Naive B cell (primary cell): ENCODE results near the gene C1RL. TPM values are rescaled to one million over a fixed set of nuclear protein-coding genes. Genes with fewer than 3 reads are reported as not detected.

ENCODE experiments used
- ATAC-seq, 2 donors: fragments of 150-1000 bp; cut with Tn5 transposase; 2 replicates each; pipeline ENCODE4 v1.10.0; 2021; ENCODE audit warnings: low read depth in 2 of 2, mild to moderate bottlenecking in 2 of 2, moderate library complexity in 2 of 2
- DNase-seq: peaks from one replicate; pipeline ENCODE4 v3.0.0; 2022
- H3K27ac Mint-ChIP-seq, 6 donors: one replicate each; pipeline ENCODE4 v1.8.0; 2020 to 2022; ENCODE audit warnings: mild to moderate bottlenecking in 6 of 6, mixed read lengths in 6 of 6, moderate library complexity in 5 of 6, inconsistent platforms in 2 of 6
- H3K27me3 Mint-ChIP-seq, 3 donors: one replicate each; pipeline ENCODE4 v1.8.0; 2021 to 2022; ENCODE audit warnings: mixed read lengths in 3 of 3, mild to moderate bottlenecking in 1 of 3
- H3K36me3 Mint-ChIP-seq, 2 donors: one replicate each; pipeline ENCODE4 v1.8.0; 2020 to 2022; ENCODE audit warnings: mixed read lengths in 2 of 2, inconsistent platforms in 1 of 2, mild to moderate bottlenecking in 1 of 2
- H3K4me1 Mint-ChIP-seq, 3 donors: one replicate each; pipeline ENCODE4 v1.8.0; 2020 to 2022; ENCODE audit warnings: mixed read lengths in 3 of 3, inconsistent platforms in 1 of 3, mild to moderate bottlenecking in 1 of 3, moderate library complexity in 1 of 3
- H3K4me3 Mint-ChIP-seq, 8 donors: one replicate each; pipeline ENCODE4 v1.8.0; 2020 to 2022; ENCODE audit warnings: mild to moderate bottlenecking in 8 of 8, mixed read lengths in 8 of 8, moderate library complexity in 8 of 8, inconsistent platforms in 2 of 8
- H3K9me3 Mint-ChIP-seq, 7 donors: one replicate each; pipeline ENCODE4 v1.8.0; 2020 to 2022; ENCODE audit warnings: mixed read lengths in 7 of 7, mild to moderate bottlenecking in 5 of 7, inconsistent platforms in 2 of 7, moderate library complexity in 1 of 7
- polyA plus RNA-seq, 6 donors: library from polyadenylated mRNA; unstranded; fragments of 300-500 nt; fragmentation: Illumina TruSeq; gene quantifications; one replicate each; pipeline ENCODE4 v1.2.3, GENCODE V29; 2021; ENCODE audit warnings: low read depth in 6 of 6

The C1RL gene
- polyA plus RNA-seq, 6 donors from 2014 or later: 2.4 to 9.6 (median 3.5) TPM

GRCh38 chr12:7103837-7104584 is 5.0 kb downstream of the C1RL start:
- Mint-ChIP-seq H3K36me3 (peaks cover 13 to 22% of the 10 kb centered on the region in 2 donors), H3K27ac (no peak overlapping the region), H3K27me3 (no peaks in the 10 kb centered on the region), H3K9me3 (peaks cover 3 to 15% (median 7%) of the 10 kb centered on the region in 7 donors), H3K4me1 (peaks cover 12 to 22% (median 20%) of the 10 kb centered on the region in 3 donors), H3K4me3 (no peak overlapping the region)
- DNase-seq (no peak), ATAC-seq (no peak)

DNA sequence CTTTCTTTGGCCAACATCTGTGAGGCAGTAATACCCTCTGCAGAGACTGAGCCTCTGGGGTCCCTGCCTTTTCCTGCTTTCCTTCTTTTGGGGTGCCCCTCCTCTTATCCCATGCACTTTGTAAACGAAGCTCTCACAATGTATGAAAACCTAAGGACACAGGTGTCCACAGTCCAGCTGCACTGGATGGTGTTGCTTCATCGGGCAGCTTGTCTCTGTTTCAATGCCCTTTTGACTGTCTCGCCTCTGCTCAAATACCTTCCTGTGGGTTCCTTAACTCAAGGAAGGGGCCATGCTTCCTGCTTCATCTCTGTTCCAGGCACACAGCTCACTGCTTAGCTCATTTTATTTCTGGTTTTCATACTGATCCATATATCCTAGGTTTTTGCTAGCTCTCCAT is 6.4 kb downstream of the C1RL start:
- no peak overlapping the region for H3K27ac Mint-ChIP-seq
- H3K4me3 Mint-ChIP-seq: no peak overlapping the region
- H3K27me3 Mint-ChIP-seq: no peaks in the 10 kb centered on the region
- ATAC-seq (no peak), DNase-seq (no peak)
- H3K9me3 Mint-ChIP-seq: peaks cover 3 to 15% (median 7%) of the 10 kb centered on the region in 7 donors
- H3K4me1 Mint-ChIP-seq: peaks cover 2 to 10% (median 8%) of the 10 kb centered on the region in 3 donors
- peaks cover 13 to 22% of the 10 kb centered on the region in 2 donors for H3K36me3 Mint-ChIP-seq

- no peak overlapping the region for H3K4me3 Mint-ChIP-seq
- peaks cover 3 to 14% (median 7%) of the 10 kb centered on the region in 7 donors for H3K9me3 Mint-ChIP-seq
- DNase-seq (no peak), ATAC-seq (no peak)
- H3K4me1 Mint-ChIP-seq: peaks cover 2 to 10% (median 8%) of the 10 kb centered on the region in 3 donors
- H3K36me3 Mint-ChIP-seq: peaks cover 13 to 22% of the 10 kb centered on the region in 2 donors
- no peaks in the 10 kb centered on the region for H3K27me3 Mint-ChIP-seq
- no peak overlapping the region for H3K27ac Mint-ChIP-seq
Measured at GRCh38 chr12:7101694-7102131, 7.3 kb downstream of the C1RL start.

DNA sequence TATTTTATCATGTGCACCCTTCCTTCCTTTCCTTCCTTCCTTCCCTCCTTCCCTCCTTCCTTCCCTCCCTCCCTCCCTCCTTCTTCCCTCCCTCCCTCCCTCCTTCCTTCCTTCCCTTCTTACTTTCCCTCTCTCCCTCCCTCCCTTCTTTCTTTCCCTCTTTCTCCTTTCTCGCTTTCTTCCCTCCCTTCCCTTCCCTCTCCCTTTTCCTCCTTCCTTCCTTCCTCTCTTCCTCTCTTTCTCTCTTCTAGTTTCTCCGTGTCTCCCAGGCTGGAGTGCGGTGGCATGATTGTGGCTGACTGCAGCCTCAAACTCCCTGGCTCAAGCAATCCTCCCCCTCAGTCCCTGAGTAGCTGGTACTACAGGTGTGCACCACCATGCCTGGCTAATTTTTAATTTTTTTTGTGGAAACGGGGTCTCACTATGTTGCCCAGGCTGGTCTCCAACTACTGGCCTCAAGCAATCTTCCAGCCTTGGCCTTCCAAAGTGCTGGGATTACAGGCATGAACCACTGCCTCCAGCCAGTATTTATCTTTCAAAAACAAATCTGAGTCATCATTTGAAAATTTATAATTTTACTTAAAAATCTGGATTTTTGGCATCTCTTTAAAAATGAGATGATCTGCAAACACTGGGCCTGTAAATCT is 7.8 kb downstream of the C1RL start:
- DNase-seq (no peak), ATAC-seq (no peak)
- H3K27me3 Mint-ChIP-seq: no peaks in the 10 kb centered on the region
- H3K4me3 Mint-ChIP-seq: no peak overlapping the region
- peaks cover 0 to 8% (median 3%) of the 10 kb centered on the region in 7 donors for H3K9me3 Mint-ChIP-seq
- H3K36me3 Mint-ChIP-seq: peaks cover 13 to 17% of the 10 kb centered on the region in 2 donors
- peak overlapping the region in 1 of 6 donors; percentile 50 for H3K27ac Mint-ChIP-seq
- peaks cover 2 to 8% (median 8%) of the 10 kb centered on the region in 3 donors for H3K4me1 Mint-ChIP-seq

DNA sequence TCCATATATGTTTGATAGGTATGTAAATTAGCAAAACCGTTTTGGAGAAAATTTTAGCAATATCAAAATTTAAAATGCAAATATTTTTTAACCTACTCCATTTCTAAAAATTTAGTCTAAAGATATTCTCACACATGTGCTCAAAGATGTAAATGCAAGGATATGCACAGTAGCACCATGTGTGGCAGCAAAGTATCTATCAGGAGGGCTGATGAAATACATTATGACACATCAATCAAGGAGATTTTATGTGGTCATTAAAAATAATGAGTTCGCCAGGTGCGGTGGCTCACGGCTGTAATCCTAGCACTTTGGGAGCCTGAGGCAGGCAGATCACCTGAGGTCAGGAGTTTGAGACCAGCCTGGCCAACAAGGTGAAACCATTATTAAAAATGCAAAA is 8.8 kb downstream of the C1RL start:
- no peak overlapping the region for H3K27ac Mint-ChIP-seq
- H3K27me3 Mint-ChIP-seq: no peaks in the 10 kb centered on the region
- H3K4me1 Mint-ChIP-seq: peaks cover 0 to 4% (median 2%) of the 10 kb centered on the region in 3 donors
- peaks cover 7 to 8% of the 10 kb centered on the region in 2 donors for H3K36me3 Mint-ChIP-seq
- ATAC-seq (no peak), DNase-seq (no peak)
- no peaks in the 10 kb centered on the region for H3K9me3 Mint-ChIP-seq
- H3K4me3 Mint-ChIP-seq: no peak overlapping the region

GRCh38 chr12:7099290-7099996 is 9.6 kb downstream of the C1RL start:
- Mint-ChIP-seq H3K27me3 (no peaks in the 10 kb centered on the region), H3K36me3 (peaks cover 7 to 8% of the 10 kb centered on the region in 2 donors), H3K27ac (peak overlapping the region in 1 of 6 donors; percentile 22), H3K9me3 (no peaks in the 10 kb centered on the region), H3K4me3 (no peak overlapping the region), H3K4me1 (peaks cover 0 to 4% (median 2%) of the 10 kb centered on the region in 3 donors)
- ATAC-seq (no peak), DNase-seq (no peak)

- Mint-ChIP-seq H3K4me1 (peaks cover 5 to 10% (median 6%) of the 10 kb centered on the region in 3 donors), H3K27me3 (no peaks in the 10 kb centered on the region), H3K4me3 (no peak overlapping the region), H3K36me3 (no peaks in the 10 kb centered on the region), H3K27ac (no peak overlapping the region), H3K9me3 (no peaks in the 10 kb centered on the region)
- ATAC-seq (no peak), DNase-seq (no peak)
Measured at GRCh38 chr12:7096979-7097378, 12.0 kb downstream of the C1RL start.

DNA sequence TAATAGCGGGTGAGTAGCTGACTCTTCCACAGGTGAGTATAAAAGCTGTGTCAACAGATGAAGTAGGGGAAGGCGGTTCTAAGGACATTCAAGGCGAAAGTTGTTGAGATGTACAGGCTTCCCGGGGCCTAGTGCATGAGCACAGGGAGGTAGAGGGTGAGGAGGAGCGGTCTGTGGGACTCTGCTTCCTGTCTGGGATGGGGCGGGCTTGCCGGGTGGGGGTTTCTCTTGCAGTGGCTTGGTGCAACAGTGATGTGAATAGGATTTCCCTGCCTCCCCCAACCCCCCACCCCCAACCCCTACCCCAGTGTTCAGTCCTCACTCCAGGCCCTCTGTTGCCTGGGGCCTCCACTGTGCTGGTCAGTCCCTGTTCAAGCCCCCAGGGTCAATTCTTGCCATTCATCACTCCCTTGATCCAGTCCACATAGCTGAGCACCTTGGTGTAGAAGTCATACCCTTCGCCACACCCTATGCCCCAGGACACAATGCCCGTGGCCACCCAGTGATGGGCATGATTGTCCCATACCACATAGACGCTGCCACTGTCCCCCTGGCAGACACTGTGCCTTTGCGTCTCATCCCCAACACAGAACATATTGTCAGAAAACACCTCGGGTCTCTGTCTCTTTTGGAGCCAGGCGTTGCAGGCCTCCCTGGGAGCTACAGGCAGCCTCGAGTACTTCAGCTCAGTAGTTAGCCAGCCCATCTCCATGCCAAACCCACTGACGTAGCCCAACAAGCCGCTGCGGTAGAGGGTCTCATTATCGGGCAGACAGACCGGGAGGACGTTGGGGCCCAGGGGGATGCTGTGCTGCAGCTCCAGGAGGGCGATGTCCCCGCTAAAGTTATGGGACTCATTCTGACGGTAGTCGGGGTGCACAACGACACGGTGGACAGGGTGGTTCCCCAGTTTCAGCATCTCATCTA is 12.7 kb downstream of the C1RL start:
- no peak for DNase-seq
- Mint-ChIP-seq H3K4me1 (peaks cover 6 to 12% (median 6%) of the 10 kb centered on the region in 3 donors), H3K9me3 (no peaks in the 10 kb centered on the region), H3K27me3 (no peaks in the 10 kb centered on the region), H3K36me3 (no peaks in the 10 kb centered on the region), H3K4me3 (no peak overlapping the region), H3K27ac (peak overlapping the region in 1 of 6 donors; percentile 75)
- no peak for ATAC-seq

DNA sequence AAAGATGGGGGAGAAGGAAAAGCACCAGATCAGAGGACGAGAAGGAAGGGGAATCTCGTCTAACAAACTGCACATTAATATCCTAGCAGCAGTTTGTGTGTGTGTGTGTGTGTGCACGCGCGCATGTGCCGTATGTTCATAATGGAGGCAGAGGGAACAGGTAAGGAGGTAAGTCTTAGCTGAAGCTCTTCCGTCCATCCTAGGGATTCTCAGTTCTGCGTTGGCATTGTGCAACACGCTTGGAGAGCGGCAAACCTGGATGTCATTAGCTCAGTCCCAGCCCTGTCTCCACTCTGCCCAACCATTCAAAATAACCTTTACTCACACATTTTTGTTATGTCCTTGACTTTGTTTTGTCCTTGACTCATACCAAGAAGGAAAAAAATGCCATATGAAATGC is 15.1 kb downstream of the C1RL start:
- H3K9me3 Mint-ChIP-seq: no peaks in the 10 kb centered on the region
- no peaks in the 10 kb centered on the region for H3K36me3 Mint-ChIP-seq
- H3K4me3 Mint-ChIP-seq: no peak overlapping the region
- peaks cover 0 to 11% (median 8%) of the 10 kb centered on the region in 3 donors for H3K27me3 Mint-ChIP-seq
- ATAC-seq: no peak
- no peak for DNase-seq
- peak overlapping the region in 1 of 6 donors; percentile 55 for H3K27ac Mint-ChIP-seq
- H3K4me1 Mint-ChIP-seq: peaks cover 6 to 13% (median 6%) of the 10 kb centered on the region in 3 donors

GRCh38 chr12:7093486-7093885 is 15.5 kb downstream of the C1RL start:
- Mint-ChIP-seq H3K36me3 (no peaks in the 10 kb centered on the region), H3K4me1 (peaks cover 6 to 13% (median 6%) of the 10 kb centered on the region in 3 donors), H3K4me3 (no peak overlapping the region), H3K27me3 (peaks cover 0 to 13% (median 8%) of the 10 kb centered on the region in 3 donors), H3K27ac (no peak overlapping the region), H3K9me3 (no peaks in the 10 kb centered on the region)
- no peak for DNase-seq
- no peak for ATAC-seq

- peak overlapping the region in 1 of 8 donors; percentile 77 for H3K4me3 Mint-ChIP-seq
- no peaks in the 10 kb centered on the region for H3K36me3 Mint-ChIP-seq
- peaks cover 0 to 13% (median 8%) of the 10 kb centered on the region in 3 donors for H3K27me3 Mint-ChIP-seq
- H3K27ac Mint-ChIP-seq: no peak overlapping the region
- ATAC-seq (no peak), DNase-seq (no peak)
- peaks cover 6 to 13% (median 6%) of the 10 kb centered on the region in 3 donors for H3K4me1 Mint-ChIP-seq
- no peaks in the 10 kb centered on the region for H3K9me3 Mint-ChIP-seq
Measured at GRCh38 chr12:7092986-7093460, 16.0 kb downstream of the C1RL start.

- Mint-ChIP-seq H3K27ac (peak within 1 kb of the TSS in 4 of 6 donors; percentile 5 to 86 (median 44)), H3K4me3 (peak within 1 kb of the TSS; percentile 77 to 93 (median 90)), H3K4me1 (peaks cover 6 to 13% (median 6%) of the 10 kb centered on the region in 3 donors), H3K9me3 (no peaks in the 10 kb centered on the region), H3K27me3 (peaks cover 0 to 13% (median 8%) of the 10 kb centered on the region in 3 donors), H3K36me3 (no peaks in the 10 kb centered on the region)
- DNase-seq (peak; percentile 53), ATAC-seq (peak; percentile 61 to 73)
Measured at GRCh38 chr12:7092229-7092985, 16.6 kb downstream of the C1RL start, which contains the start of gene C1R. Gene C1R, minus strand, starts transcription at chr12:7092445. Its CDS starts 57 bp downstream, at chr12:7092388.
